ENCODE results near the gene MAP3K10. TPM values are rescaled to one million over a fixed set of nuclear protein-coding genes. Genes with fewer than 3 reads are reported as not detected.

Gene MAP3K10
- 5.8 and 7.3 TPM in 2 replicates for total RNA-seq

DNA sequence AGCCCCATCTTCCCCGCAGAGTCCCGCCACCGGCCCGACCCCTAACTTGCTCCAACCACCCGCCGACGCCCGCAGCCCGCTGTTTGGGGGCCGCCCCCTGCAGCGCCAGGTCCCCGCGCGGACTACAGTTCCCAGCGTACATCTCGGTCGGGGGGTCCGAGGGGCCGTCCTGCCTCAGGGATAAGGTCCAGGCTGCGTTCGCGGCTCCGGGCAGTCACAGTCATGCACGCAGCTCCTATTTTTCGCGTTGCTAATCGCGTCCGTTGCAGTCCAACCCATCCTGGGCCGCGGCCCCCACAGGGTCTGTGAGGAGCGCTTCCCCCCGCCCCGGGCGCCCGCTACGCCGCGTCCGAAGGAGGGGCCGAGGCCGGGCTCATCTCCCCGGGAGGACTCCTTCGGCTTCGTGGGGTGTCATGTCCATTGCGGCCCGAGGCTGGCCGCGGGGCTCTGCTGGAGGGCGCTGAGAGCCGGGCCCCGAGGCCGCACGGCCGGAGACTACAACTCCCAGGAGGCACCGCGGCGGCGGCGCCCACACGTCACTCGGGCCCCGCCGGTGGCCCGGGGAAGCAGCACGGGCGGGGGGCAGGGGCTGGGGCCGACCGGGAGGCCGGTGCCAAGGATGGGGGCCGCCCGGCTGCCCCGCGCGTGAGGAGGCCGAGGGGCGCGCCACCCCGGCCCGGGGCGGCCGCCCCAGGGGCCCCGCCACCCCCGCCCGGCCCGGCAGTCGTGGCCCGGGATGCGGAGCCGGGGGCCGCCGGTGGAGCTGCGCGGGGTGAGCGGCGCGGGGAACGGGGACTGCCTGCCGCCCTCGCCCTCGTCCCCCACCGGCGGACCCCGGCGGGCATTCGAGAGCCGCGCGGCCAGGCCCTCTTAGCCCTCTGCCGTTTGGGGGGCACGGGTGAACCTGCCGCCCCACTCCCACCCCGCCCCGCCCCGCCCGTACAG lies at the start of gene MAP3K10:
TSS of gene MAP3K10 (plus strand) at position 536 of the 945 bp plus-strand sequence. CDS start 606 bp downstream, outside the sequence.

GRCh38 chr19:40217934-40218890 lies 27.0 kb downstream of the MAP3K10 start, which contains the start of gene TTC9B:
TSS of gene TTC9B (minus strand) at chr19:40218384. CDS start at chr19:40218381, 3 bp downstream.

Other genes starting within 250 kb of the MAP3K10 start
- 91.5 and 96.7 TPM in 2 replicates for gene PSMC4, start 220.3 kb upstream of the MAP3K10 start, total RNA-seq
- gene ZNF546, start 194.4 kb upstream of the MAP3K10 start, total RNA-seq, result 5.6 and 5.9 TPM in 2 replicates
- gene ZNF780B, start 135.2 kb upstream of the MAP3K10 start, total RNA-seq, result 15.7 and 17.3 TPM in 2 replicates
- 14.1 and 14.3 TPM in 2 replicates for gene ZNF780A, start 100.5 kb upstream of the MAP3K10 start, total RNA-seq
- gene TTC9B, start 27.0 kb downstream of the MAP3K10 start, total RNA-seq, result not detected in 2 replicates
- gene CCNP, start 35.3 kb downstream of the MAP3K10 start, total RNA-seq, result 0.06 and 0.13 TPM in 2 replicates
- gene AKT2, start 93.9 kb downstream of the MAP3K10 start, total RNA-seq, result 65.1 and 75.9 TPM in 2 replicates
- gene C19orf47, start 157.0 kb downstream of the MAP3K10 start, total RNA-seq, result 4.0 and 5.4 TPM in 2 replicates
- gene PLD3, start 157.3 kb downstream of the MAP3K10 start, total RNA-seq, result 159 and 203 TPM in 2 replicates
- gene HIPK4, start 198.8 kb downstream of the MAP3K10 start, total RNA-seq, result 0.06 and 0.13 TPM in 2 replicates
- 0.92 and 1.2 TPM in 2 replicates for gene PRX, start 222.0 kb downstream of the MAP3K10 start, total RNA-seq
- 20.4 and 34.9 TPM in 2 replicates for gene SERTAD1, start 234.6 kb downstream of the MAP3K10 start, total RNA-seq